GM23338 (cell line): ENCODE data around the gene KIFC3. TPM values are rescaled to one million over a fixed set of nuclear protein-coding genes. Genes with fewer than 3 reads are reported as not detected.

Experiments used
- ATAC-seq: fragments of 200-7000 bp; cut with Tn5 transposase; 3 replicates; pipeline ENCODE4 v1.9.1; 2020
- DNase-seq: peaks from one replicate; pipeline ENCODE4 v3.0.0-alpha.2; 2015; ENCODE audit warnings: low spot score
- H2AFZ ChIP-seq: fragments of 200-600 bp; sonication (generic); 2 replicates; pipeline ENCODE4 v1.8.0; 2016; ENCODE audit warnings: antibody characterized with exemption, mild to moderate bottlenecking, moderate library complexity
- H3F3A ChIP-seq: fragments of 200-600 bp; sonication (generic); replicated peaks from 2 replicates; pipeline ENCODE4 v1.8.0; 2017; ENCODE audit warnings: antibody characterized with exemption, mixed run types, low read depth
- H3K27ac ChIP-seq: fragments of 200-600 bp; sonication (generic); 2 replicates; pipeline ENCODE4 v1.6.1; 2016; ENCODE audit warnings: low read depth
- H3K27me3 ChIP-seq: fragments of 200-600 bp; sonication (generic); 2 replicates; pipeline ENCODE4 v1.8.0; 2016; ENCODE audit warnings: mild to moderate bottlenecking, mixed run types, moderate library complexity; ENCODE audit not compliant: insufficient read depth
- H3K36me3 ChIP-seq: fragments of 200-600 bp; sonication (generic); 2 replicates; pipeline ENCODE4 v1.8.0; 2016; ENCODE audit warnings: mild to moderate bottlenecking; ENCODE audit not compliant: insufficient read depth
- H3K4me1 ChIP-seq: fragments of 200-600 bp; sonication (generic); 2 replicates; pipeline ENCODE4 v1.8.0; 2016; ENCODE audit warnings: mild to moderate bottlenecking, moderate library complexity; ENCODE audit not compliant: insufficient read depth
- H3K4me2 ChIP-seq: fragments of 200-600 bp; sonication (generic); 2 replicates; pipeline ENCODE4 v1.7.1; 2017; ENCODE audit warnings: mixed run types
- H3K4me3 ChIP-seq: fragments of 200-600 bp; sonication (generic); 2 replicates; pipeline ENCODE4 v1.6.1; 2016; ENCODE audit warnings: mixed run types
- H3K79me2 ChIP-seq: fragments of 200-600 bp; sonication (generic); replicated peaks from 2 replicates; pipeline ENCODE4 v1.8.0; 2017; ENCODE audit warnings: mild to moderate bottlenecking; ENCODE audit not compliant: insufficient read depth
- H3K9me2 ChIP-seq: fragments of 200-600 bp; sonication (generic); 2 replicates; pipeline ENCODE4 v1.8.0; 2017; ENCODE audit not compliant: insufficient read depth
- H4K20me1 ChIP-seq: fragments of 200-600 bp; sonication (generic); replicated peaks from 2 replicates; pipeline ENCODE4 v1.8.0; 2017; ENCODE audit warnings: mild to moderate bottlenecking; ENCODE audit not compliant: insufficient read depth
- H3K27ac Mint-ChIP-seq: 2 replicates; pipeline ENCODE4 v1.8.0; 2020; ENCODE audit warnings: inconsistent platforms, mild to moderate bottlenecking, moderate library complexity, mixed read lengths
- H3K27me3 Mint-ChIP-seq: 3 replicates; pipeline ENCODE4 v1.8.0; 2022; ENCODE audit warnings: low read depth, mild to moderate bottlenecking, moderate library complexity, mixed read lengths, inconsistent platforms; ENCODE audit not compliant: insufficient read depth, poor library complexity
- H3K36me3 Mint-ChIP-seq: 3 replicates; pipeline ENCODE4 v1.8.0; 2021; ENCODE audit warnings: low read depth, mild to moderate bottlenecking, inconsistent platforms, moderate library complexity, mixed read lengths
- H3K4me1 Mint-ChIP-seq: 3 replicates; pipeline ENCODE4 v1.8.0; 2020; ENCODE audit warnings: mild to moderate bottlenecking, inconsistent platforms, mixed read lengths
- H3K4me3 Mint-ChIP-seq: 3 replicates; pipeline ENCODE4 v1.8.0; 2021; ENCODE audit warnings: moderate library complexity, mild to moderate bottlenecking, inconsistent platforms, mixed read lengths
- H3K9me3 Mint-ChIP-seq: 3 replicates; pipeline ENCODE4 v1.8.0; 2020; ENCODE audit warnings: moderate library complexity, mild to moderate bottlenecking, inconsistent platforms, mixed read lengths
- ETS1 ChIP-seq: IDR thresholded peaks from 2 replicates; pipeline ENCODE4 v1.6.1; 2016; ENCODE audit warnings: antibody characterized with exemption
- EZH2phosphoT487 ChIP-seq: fragments of 200-600 bp; sonication (generic); IDR thresholded peaks from one replicate; pipeline ENCODE4 v1.8.1; 2018; ENCODE audit warnings: antibody characterized with exemption; ENCODE audit not compliant: unreplicated experiment
- POLR2AphosphoS5 ChIP-seq: IDR thresholded peaks from 2 replicates; pipeline ENCODE4 v1.6.1; 2016; ENCODE audit warnings: antibody characterized with exemption, low read depth
- REST ChIP-seq: IDR thresholded peaks from one replicate; pipeline ENCODE4 v1.6.1; 2018; ENCODE audit warnings: antibody characterized with exemption; ENCODE audit not compliant: unreplicated experiment
- STAT1 ChIP-seq: IDR thresholded peaks from one replicate; pipeline ENCODE4 v1.6.1; 2016; ENCODE audit warnings: antibody characterized with exemption; ENCODE audit not compliant: unreplicated experiment
- ZNF114 ChIP-seq: fragments of 250-450 bp; sonication (Bioruptor Pico); IDR thresholded peaks from 2 replicates; pipeline ENCODE4 v1.5.0; 2020; ENCODE audit warnings: mild to moderate bottlenecking, moderate library complexity
- polyA plus RNA-seq: library from polyadenylated mRNA; unstranded; fragments of >200 nt; fragmentation: Nextera tagmentation; extraction: Ambion mirVana; gene quantifications from 2 replicates; pipeline ENCODE4 v1.2.1, GENCODE V29; 2016
- total RNA-seq: library from RNA; depleted of rRNA; stranded (reverse); fragments of >200 nt; shearing (Covaris generic); gene quantifications from 2 replicates; pipeline ENCODE4 v1.2.3, GENCODE V29; 2014
- TF ChIP-seq, protein P1 (sequence below): fragments of 250-450 bp; sonication (Bioruptor Pico); IDR thresholded peaks from 2 replicates; pipeline ENCODE4 v1.5.0; 2020; ENCODE audit warnings: mild to moderate bottlenecking, moderate library complexity
- TF ChIP-seq, protein P2 (sequence below), 2 experiments: fragments of 200-600 bp in 1 of 2; sonication (generic) in 1 of 2; conservative IDR thresholded peaks; 2 replicates each; pipeline versions ENCODE4 v1.5.1 to v1.6.1; 2016 to 2017; ENCODE audit warnings: antibody characterized with exemption in 2 of 2, low read depth in 2 of 2, mild to moderate bottlenecking in 2 of 2, moderate library complexity in 1 of 2

The KIFC3 gene
- total and polyA plus RNA-seq, 2 experiments from 2014 or later, result 4.4 to 12.5 TPM

DNA sequence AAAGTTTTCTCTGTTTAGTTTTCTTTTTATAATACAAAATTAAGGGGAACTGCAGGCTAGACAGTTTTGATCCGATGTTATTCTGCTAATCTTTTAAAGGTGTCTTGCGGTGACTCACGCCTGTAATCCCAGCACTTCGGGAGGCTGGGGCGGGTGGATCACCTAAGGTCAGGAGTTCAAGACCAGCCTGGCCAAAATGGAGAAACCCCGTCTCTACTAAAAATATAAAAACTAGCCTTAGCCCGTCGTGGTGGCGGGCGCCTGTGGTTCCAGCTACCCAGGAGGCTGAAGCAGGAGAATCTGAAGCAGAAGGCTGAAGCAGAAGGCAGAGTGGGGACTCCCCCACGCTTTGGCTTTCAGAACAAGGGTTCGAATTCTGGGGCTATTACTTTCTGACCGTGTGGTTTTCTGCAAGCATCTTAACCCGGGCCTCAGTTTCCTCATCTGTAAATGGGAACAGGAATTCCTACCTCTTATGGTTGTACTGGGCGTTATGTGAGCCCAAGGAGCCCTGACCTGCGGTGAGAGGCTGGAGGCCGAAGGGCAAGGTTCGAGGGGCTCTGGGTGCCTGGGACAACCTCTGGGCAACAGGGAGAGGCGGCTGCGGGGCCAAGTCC lies 67.9 kb downstream of the KIFC3 start (continued):
- TF ChIP-seq, protein P1, sequence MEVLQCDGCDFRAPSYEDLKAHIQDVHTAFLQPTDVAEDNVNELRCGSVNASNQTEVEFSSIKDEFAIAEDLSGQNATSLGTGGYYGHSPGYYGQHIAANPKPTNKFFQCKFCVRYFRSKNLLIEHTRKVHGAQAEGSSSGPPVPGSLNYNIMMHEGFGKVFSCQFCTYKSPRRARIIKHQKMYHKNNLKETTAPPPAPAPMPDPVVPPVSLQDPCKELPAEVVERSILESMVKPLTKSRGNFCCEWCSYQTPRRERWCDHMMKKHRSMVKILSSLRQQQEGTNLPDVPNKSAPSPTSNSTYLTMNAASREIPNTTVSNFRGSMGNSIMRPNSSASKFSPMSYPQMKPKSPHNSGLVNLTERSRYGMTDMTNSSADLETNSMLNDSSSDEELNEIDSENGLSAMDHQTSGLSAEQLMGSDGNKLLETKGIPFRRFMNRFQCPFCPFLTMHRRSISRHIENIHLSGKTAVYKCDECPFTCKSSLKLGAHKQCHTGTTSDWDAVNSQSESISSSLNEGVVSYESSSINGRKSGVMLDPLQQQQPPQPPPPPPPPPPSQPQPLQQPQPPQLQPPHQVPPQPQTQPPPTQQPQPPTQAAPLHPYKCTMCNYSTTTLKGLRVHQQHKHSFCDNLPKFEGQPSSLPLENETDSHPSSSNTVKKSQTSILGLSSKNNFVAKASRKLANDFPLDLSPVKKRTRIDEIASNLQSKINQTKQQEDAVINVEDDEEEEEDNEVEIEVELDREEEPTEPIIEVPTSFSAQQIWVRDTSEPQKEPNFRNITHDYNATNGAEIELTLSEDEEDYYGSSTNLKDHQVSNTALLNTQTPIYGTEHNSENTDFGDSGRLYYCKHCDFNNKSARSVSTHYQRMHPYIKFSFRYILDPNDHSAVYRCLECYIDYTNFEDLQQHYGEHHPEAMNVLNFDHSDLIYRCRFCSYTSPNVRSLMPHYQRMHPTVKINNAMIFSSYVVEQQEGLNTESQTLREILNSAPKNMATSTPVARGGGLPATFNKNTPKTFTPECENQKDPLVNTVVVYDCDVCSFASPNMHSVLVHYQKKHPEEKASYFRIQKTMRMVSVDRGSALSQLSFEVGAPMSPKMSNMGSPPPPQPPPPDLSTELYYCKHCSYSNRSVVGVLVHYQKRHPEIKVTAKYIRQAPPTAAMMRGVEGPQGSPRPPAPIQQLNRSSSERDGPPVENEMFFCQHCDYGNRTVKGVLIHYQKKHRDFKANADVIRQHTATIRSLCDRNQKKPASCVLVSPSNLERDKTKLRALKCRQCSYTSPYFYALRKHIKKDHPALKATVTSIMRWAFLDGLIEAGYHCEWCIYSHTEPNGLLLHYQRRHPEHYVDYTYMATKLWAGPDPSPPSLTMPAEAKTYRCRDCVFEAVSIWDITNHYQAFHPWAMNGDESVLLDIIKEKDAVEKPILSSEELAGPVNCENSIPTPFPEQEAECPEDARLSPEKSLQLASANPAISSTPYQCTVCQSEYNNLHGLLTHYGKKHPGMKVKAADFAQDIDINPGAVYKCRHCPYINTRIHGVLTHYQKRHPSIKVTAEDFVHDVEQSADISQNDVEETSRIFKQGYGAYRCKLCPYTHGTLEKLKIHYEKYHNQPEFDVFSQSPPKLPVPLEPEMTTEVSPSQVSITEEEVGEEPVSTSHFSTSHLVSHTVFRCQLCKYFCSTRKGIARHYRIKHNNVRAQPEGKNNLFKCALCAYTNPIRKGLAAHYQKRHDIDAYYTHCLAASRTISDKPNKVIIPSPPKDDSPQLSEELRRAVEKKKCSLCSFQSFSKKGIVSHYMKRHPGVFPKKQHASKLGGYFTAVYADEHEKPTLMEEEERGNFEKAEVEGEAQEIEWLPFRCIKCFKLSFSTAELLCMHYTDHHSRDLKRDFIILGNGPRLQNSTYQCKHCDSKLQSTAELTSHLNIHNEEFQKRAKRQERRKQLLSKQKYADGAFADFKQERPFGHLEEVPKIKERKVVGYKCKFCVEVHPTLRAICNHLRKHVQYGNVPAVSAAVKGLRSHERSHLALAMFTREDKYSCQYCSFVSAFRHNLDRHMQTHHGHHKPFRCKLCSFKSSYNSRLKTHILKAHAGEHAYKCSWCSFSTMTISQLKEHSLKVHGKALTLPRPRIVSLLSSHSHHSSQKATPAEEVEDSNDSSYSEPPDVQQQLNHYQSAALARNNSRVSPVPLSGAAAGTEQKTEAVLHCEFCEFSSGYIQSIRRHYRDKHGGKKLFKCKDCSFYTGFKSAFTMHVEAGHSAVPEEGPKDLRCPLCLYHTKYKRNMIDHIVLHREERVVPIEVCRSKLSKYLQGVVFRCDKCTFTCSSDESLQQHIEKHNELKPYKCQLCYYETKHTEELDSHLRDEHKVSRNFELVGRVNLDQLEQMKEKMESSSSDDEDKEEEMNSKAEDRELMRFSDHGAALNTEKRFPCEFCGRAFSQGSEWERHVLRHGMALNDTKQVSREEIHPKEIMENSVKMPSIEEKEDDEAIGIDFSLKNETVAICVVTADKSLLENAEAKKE (CRISPR knock-in tag), result no peak
- no peak for TF ChIP-seq ETS1

DNA sequence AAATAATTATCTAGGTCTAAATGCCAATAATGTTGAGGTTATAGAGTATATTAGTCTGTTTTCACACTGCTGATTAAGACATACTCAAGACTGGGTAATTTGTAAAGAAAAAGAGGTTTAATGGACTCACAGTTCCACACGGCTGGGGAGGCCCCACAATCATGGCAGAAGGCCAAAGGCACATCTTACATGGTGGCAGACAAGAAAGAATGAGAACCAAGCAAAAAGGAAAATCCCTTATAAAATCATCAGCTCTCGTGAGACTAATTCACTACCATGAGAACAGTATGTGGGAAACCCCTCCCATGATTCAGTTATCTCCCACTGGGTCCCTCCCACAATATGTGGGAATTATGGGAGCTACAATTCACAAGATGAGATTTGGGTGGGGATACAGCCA lies 69.6 kb downstream of the KIFC3 start:
- Histone ChIP-seq H3K27ac (no peak overlapping the region), H3K4me2 (no peak overlapping the region), H3K4me1 (peaks cover 8% of the 10 kb centered on the region; the same call in 1 of the 2 replicates), H3K36me3 (no peaks in the 10 kb centered on the region), H3K9me2 (no peaks in the 10 kb centered on the region), H3K27me3 (no peaks in the 10 kb centered on the region), H3K4me3 (no peak overlapping the region), H3F3A (no peaks in the 10 kb centered on the region), H4K20me1 (no peaks in the 10 kb centered on the region), H3K79me2 (peaks cover 6% of the 10 kb centered on the region), H2AFZ (no peak overlapping the region)
- peaks cover 11% of the 10 kb centered on the region for H3K4me1 Mint-ChIP-seq
- no peaks in the 10 kb centered on the region; the same call in 2 of the 3 replicates for H3K9me3 Mint-ChIP-seq
- peaks cover 11% of the 10 kb centered on the region for H3K36me3 Mint-ChIP-seq
- no peak overlapping the region for H3K4me3 Mint-ChIP-seq
- peaks cover 11% of the 10 kb centered on the region for H3K27me3 Mint-ChIP-seq
- no peak overlapping the region for H3K27ac Mint-ChIP-seq
- DNase-seq (no peak), ATAC-seq (no peak)
- TF ChIP-seq STAT1 (no peak), REST (no peak), ZNF114 (CRISPR knock-in tag) (no peak), ETS1 (no peak), POLR2AphosphoS5 (no peak), EZH2phosphoT487 (no peak)
- TF ChIP-seq, protein P2, sequence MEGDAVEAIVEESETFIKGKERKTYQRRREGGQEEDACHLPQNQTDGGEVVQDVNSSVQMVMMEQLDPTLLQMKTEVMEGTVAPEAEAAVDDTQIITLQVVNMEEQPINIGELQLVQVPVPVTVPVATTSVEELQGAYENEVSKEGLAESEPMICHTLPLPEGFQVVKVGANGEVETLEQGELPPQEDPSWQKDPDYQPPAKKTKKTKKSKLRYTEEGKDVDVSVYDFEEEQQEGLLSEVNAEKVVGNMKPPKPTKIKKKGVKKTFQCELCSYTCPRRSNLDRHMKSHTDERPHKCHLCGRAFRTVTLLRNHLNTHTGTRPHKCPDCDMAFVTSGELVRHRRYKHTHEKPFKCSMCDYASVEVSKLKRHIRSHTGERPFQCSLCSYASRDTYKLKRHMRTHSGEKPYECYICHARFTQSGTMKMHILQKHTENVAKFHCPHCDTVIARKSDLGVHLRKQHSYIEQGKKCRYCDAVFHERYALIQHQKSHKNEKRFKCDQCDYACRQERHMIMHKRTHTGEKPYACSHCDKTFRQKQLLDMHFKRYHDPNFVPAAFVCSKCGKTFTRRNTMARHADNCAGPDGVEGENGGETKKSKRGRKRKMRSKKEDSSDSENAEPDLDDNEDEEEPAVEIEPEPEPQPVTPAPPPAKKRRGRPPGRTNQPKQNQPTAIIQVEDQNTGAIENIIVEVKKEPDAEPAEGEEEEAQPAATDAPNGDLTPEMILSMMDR (conservative IDR thresholded peaks at IDR 0.05; ENCODE audit: low read depth in 2 of 2), result no peak
